Thyroid gland (tissue), 4 donors: Measurements from ENCODE around the gene FUNDC2.

Experiments used
- POLR2A ChIP-seq, 2 donors: fragments of 450-650 bp; IDR thresholded peaks; one replicate each; pipeline ENCODE4 v1.6.1; 2017; ENCODE audit warnings: antibody characterized with exemption in 2 of 2, mild to moderate bottlenecking in 2 of 2, moderate library complexity in 1 of 2
- TF ChIP-seq, protein P1 (sequence below), 6 experiments: fragments of 200-600 bp in 3 of 6; fragments of 450-650 bp in 3 of 6; sonication (generic) in 3 of 6; IDR thresholded peaks; one replicate each; pipeline ENCODE4 v1.5.1; 2016 to 2019; ENCODE audit warnings: antibody characterized with exemption in 6 of 6, mild to moderate bottlenecking in 2 of 6, inconsistent platforms in 1 of 6, moderate library complexity in 1 of 6

- TF ChIP-seq, protein P1, sequence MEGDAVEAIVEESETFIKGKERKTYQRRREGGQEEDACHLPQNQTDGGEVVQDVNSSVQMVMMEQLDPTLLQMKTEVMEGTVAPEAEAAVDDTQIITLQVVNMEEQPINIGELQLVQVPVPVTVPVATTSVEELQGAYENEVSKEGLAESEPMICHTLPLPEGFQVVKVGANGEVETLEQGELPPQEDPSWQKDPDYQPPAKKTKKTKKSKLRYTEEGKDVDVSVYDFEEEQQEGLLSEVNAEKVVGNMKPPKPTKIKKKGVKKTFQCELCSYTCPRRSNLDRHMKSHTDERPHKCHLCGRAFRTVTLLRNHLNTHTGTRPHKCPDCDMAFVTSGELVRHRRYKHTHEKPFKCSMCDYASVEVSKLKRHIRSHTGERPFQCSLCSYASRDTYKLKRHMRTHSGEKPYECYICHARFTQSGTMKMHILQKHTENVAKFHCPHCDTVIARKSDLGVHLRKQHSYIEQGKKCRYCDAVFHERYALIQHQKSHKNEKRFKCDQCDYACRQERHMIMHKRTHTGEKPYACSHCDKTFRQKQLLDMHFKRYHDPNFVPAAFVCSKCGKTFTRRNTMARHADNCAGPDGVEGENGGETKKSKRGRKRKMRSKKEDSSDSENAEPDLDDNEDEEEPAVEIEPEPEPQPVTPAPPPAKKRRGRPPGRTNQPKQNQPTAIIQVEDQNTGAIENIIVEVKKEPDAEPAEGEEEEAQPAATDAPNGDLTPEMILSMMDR (IDR thresholded peaks at IDR 0.05), result no peak
- no peak for TF ChIP-seq POLR2A (IDR thresholded peaks at IDR 0.05)
These were observed 20.3 kb downstream of the FUNDC2 start for GRCh38 chrX:155046811-155047528.
